GM12864 (cell line): ENCODE results near the gene SUCLG2.

Experiments
- DNase-seq: peaks from one replicate; pipeline ENCODE4 v3.0.0-alpha.2; 2011; ENCODE audit warnings: low read depth
- H3K4me3 ChIP-seq: 2 replicates; pipeline ENCODE4 v1.5.1; 2011; ENCODE audit warnings: mild to moderate bottlenecking, low read depth, low read length, control low read depth
- CTCF ChIP-seq: IDR thresholded peaks from 2 replicates; pipeline ENCODE4 v1.5.1; 2011; ENCODE audit warnings: low read depth, mild to moderate bottlenecking, moderate library complexity, low read length, control low read depth, inconsistent platforms; ENCODE audit errors: missing control alignments

SUCLG2 gene

GRCh38 chr3:67362686-67363085, 291.7 kb downstream of the SUCLG2 start:
- TF ChIP-seq CTCF = no peak
- DNase-seq = no peak
- H3K4me3 ChIP-seq = no peak overlapping the region

- TF ChIP-seq CTCF = no peak
- DNase-seq = no peak
- H3K4me3 ChIP-seq = no peak overlapping the region
Observed at GRCh38 chr3:67361770-67362169, 292.6 kb downstream of the SUCLG2 start.

GRCh38 chr3:67361323-67361722, 293.1 kb downstream of the SUCLG2 start:
- no peak for TF ChIP-seq CTCF
- H3K4me3 ChIP-seq = no peak overlapping the region
- DNase-seq = no peak

DNA sequence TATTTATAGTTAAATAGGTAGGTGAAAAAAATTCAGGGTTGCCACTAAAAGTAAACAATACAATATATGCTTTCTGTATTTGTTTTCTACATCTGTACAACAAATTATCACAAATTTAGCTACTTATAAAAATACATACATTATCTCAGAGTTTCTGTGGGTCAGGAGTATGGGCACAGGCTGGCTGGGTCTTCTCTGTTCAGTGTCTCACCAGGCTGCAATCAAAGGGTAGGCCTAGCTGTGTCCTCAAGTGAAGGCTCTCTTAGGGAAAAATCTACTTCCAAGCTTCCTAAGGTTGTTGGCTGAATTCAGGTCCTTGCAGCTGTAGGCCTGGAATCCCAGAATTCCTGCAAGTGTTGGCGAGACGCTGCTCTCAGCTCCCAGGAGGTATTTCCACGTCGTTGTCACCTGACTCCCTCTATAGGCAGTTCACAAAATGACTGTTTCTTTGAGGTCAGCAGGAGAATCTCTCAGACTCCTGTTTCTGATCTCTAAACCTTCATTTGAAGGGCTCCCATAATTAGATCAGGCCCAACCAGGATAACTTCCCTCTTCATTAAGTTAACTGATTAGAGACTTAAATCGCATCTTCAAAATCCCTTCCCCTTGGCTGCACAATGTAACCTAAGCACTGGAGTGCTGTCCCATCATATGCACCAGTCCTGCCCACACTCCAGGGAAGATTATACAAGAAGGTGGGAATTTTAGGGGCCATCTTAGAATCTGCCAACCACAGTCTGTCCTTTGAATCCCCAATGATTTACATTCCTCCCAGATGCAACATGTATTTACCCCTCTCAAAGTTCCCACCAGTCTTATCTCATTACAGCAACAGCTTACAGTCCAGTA, 296.6 kb downstream of the SUCLG2 start:
- TF ChIP-seq CTCF = peak; percentile 70
- no peak for DNase-seq
- H3K4me3 ChIP-seq = no peak overlapping the region

- no peak for DNase-seq
Observed at GRCh38 chr3:67349551-67350174, 304.7 kb downstream of the SUCLG2 start.

GRCh38 chr3:67346081-67346480, 308.3 kb downstream of the SUCLG2 start:
- TF ChIP-seq CTCF = no peak
- H3K4me3 ChIP-seq = no peak overlapping the region
- no peak for DNase-seq

More at GRCh38 chr3:67349551-67350174, 304.7 kb downstream of the SUCLG2 start:
- H3K4me3 ChIP-seq = no peak overlapping the region
- no peak for TF ChIP-seq CTCF
